SJCRH30 (cell line): ENCODE data around the gene TCF23. TPM values are rescaled to one million over a fixed set of nuclear protein-coding genes. Genes with fewer than 3 reads are reported as not detected.
A peak's percentile ranks its signal among the peaks of the same experiment; 100 is the strongest.

Experiments
- DNase-seq, 2 experiments: peaks; one replicate each; pipeline ENCODE4 v3.0.0-alpha.2; 2015 to 2020
- H3K27ac ChIP-seq: fragments of 250-450 bp; sonication (Bioruptor Pico); 2 replicates; pipeline ENCODE4 v1.5.1; 2020; ENCODE audit warnings: mild to moderate bottlenecking, moderate library complexity
- H3K27me3 ChIP-seq: fragments of 250-450 bp; sonication (Bioruptor Pico); 2 replicates; pipeline ENCODE4 v1.5.1; 2020; ENCODE audit warnings: mild to moderate bottlenecking, moderate library complexity
- H3K36me3 ChIP-seq: fragments of 250-450 bp; sonication (Bioruptor Pico); 2 replicates; pipeline ENCODE4 v1.5.1; 2020; ENCODE audit warnings: mild to moderate bottlenecking, moderate library complexity
- H3K4me1 ChIP-seq: fragments of 250-450 bp; sonication (Bioruptor Pico); 2 replicates; pipeline ENCODE4 v1.5.1; 2020; ENCODE audit warnings: mild to moderate bottlenecking, moderate library complexity
- H3K4me3 ChIP-seq: fragments of 250-450 bp; sonication (Bioruptor Pico); 2 replicates; pipeline ENCODE4 v1.5.1; 2020; ENCODE audit warnings: mild to moderate bottlenecking, moderate library complexity
- H3K9me3 ChIP-seq: fragments of 250-450 bp; sonication (Bioruptor Pico); replicated peaks from 2 replicates; pipeline ENCODE4 v1.5.1; 2020; ENCODE audit warnings: mild to moderate bottlenecking, moderate library complexity
- total RNA-seq: library from RNA; depleted of rRNA; stranded (reverse); fragments of >200 nt; shearing (Covaris generic); gene quantifications from 2 replicates; pipeline ENCODE4 v1.2.3, GENCODE V29; 2014

The TCF23 gene
- total RNA-seq, 1 experiment from 2014 or later = not detected

DNA sequence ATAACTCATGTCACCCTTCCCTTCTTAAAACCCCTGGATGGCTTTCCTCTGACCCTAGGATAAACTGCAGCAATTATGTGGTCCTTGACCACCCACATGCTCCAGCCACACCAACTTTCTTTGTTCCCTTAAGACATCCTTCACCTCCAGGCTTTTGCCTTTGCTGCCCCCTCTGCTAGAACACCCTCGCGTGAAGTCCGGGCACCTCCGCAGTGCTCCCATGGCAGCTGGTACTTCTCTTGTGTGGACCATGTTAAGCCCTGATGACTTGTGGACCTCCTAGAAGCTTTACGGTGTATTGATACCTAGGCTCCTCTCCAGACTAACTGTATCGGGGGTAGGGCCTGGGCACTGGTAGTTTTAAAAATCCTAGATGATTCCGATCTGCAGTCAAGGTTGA is 26.0 kb upstream of the TCF23 start:
- Histone ChIP-seq H3K36me3 (no peaks in the 10 kb centered on the region), H3K27me3 (peaks cover 27% of the 10 kb centered on the region), H3K4me3 (no peak overlapping the region), H3K9me3 (no peaks in the 10 kb centered on the region), H3K27ac (no peak overlapping the region), H3K4me1 (no peaks in the 10 kb centered on the region)
- no peak for DNase-seq

DNA sequence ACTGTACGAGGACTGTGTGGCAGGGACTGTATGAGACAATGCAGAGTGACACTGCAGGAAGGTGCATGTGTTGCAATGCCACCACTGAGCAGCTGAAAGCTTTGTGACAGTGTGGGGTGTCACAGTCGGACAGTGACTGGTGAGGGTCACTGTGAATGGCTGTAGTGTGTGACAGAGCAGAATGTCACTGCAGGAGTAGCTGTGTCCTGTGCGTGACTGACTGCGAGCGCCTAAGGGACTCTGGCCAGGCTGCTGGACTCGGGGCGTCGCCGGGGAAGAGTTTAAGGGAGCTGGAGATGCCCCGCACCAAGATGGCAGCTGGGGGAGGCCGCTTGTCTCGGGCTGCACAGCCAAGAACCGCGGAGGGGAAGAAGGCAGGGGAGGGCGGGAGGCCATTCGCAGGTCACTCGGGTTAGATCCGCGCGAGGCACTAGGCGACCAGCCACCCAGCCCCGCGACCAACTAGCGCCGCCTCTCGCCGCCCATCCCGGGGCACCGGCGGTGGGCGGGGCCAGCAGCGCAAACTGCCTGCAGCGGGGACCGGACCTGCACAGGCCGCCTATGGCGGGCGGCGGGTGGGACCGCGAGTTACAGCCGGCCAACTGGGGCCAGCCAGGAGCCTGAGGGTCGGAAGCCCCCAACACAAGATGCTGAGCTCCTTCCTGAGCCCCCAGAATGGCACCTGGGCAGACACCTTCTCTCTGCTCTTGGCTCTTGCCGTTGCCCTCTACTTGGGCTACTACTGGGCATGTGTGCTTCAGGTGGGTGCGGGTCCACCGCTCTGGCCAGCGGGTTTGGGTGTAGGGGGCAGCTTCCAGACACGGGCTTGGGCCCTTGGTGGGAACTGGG is 25.3 kb upstream of the TCF23 start, which contains the start of gene ABHD1:
Gene ABHD1, plus strand, starts transcription at position 514 of the 849 bp plus-strand sequence. Its CDS starts 134 bp downstream, at position 648.
- H3K4me1 ChIP-seq = no peaks in the 10 kb centered on the region
- DNase-seq = no peak

DNA sequence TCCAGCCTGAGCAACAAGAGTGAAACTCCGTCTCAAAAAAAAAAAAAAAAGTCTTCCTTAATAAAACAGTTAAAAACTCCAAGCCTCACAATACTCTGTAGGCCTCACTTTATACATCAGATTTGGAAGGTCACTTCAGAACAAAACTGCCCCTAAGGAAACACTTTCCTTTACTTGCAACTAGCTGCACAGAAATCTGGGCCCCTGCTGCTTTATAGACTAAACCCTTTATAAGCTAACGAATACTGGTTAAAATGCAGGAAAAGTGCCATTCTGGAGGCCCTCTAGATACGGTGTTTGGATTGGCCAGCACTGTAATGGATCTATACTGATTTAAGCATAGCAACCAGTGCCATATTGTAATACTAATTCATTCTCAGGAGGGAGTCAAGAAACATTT is 23.7 kb upstream of the TCF23 start:
- DNase-seq = no peak
- no peaks in the 10 kb centered on the region for H3K36me3 ChIP-seq

More for the DNA sequence above, 25.3 kb upstream of the TCF23 start, which contains the start of gene ABHD1:
- H3K9me3 ChIP-seq = no peaks in the 10 kb centered on the region
- no peaks in the 10 kb centered on the region for H3K36me3 ChIP-seq
- H3K27ac ChIP-seq = no peak within 1 kb of the TSS
- H3K4me3 ChIP-seq = peak within 1 kb of the TSS; percentile 52
- H3K27me3 ChIP-seq = peaks cover 22% of the 10 kb centered on the region

DNA sequence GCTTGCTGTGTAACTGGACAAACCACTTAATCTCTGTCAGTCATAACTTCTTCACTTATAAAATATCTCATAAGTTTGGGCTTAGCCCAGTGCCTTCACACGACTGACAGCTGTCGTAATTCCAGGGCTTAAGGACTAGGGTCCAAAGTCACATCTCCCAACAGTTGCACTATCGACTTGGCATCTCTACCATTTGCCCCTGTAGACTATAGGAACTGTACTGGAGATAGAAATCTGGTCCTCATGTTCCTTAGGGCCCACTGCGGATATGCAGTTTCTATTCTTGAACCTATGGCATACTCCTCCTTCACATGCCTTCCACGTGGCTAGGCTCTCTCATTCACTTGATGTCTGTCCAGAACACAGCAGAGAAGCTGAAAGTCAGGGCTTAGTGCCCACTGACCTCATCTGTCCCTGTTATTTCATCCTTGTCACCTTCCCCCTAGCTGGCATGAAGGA is 22.5 kb upstream of the TCF23 start:
- H3K4me1 ChIP-seq = no peaks in the 10 kb centered on the region
- no peak for DNase-seq
- H3K4me3 ChIP-seq = no peak overlapping the region
- H3K9me3 ChIP-seq = no peaks in the 10 kb centered on the region
- peaks cover 4% of the 10 kb centered on the region; the same call in 1 of the 2 replicates for H3K36me3 ChIP-seq
- H3K27ac ChIP-seq = no peak overlapping the region
- H3K27me3 ChIP-seq = peaks cover 9% of the 10 kb centered on the region

More for the DNA sequence above, 23.7 kb upstream of the TCF23 start:
- H3K4me3 ChIP-seq = no peak overlapping the region
- no peaks in the 10 kb centered on the region for H3K4me1 ChIP-seq
- H3K27me3 ChIP-seq = peaks cover 20% of the 10 kb centered on the region
- H3K9me3 ChIP-seq = no peaks in the 10 kb centered on the region
- no peak overlapping the region for H3K27ac ChIP-seq

- Histone ChIP-seq H3K27me3 (no peaks in the 10 kb centered on the region; the same call in 1 of the 2 replicates), H3K4me3 (no peak overlapping the region), H3K4me1 (peaks cover 1% of the 10 kb centered on the region; the same call in 1 of the 2 replicates), H3K27ac (no peak overlapping the region), H3K9me3 (no peaks in the 10 kb centered on the region), H3K36me3 (peaks cover 6% of the 10 kb centered on the region; the same call in 1 of the 2 replicates)
- DNase-seq = no peak
Observed at GRCh38 chr2:27127883-27128667, 20.7 kb upstream of the TCF23 start.

GRCh38 chr2:27128668-27129571 is 19.9 kb upstream of the TCF23 start:
- no peaks in the 10 kb centered on the region; the same call in 1 of the 2 replicates for H3K27me3 ChIP-seq
- no peak for DNase-seq
- no peaks in the 10 kb centered on the region for H3K9me3 ChIP-seq
- H3K36me3 ChIP-seq = peaks cover 6% of the 10 kb centered on the region; the same call in 1 of the 2 replicates
- H3K4me3 ChIP-seq = no peak overlapping the region
- H3K4me1 ChIP-seq = peaks cover 6% of the 10 kb centered on the region; the same call in 1 of the 2 replicates
- no peak overlapping the region for H3K27ac ChIP-seq

- Histone ChIP-seq H3K4me3 (no peak overlapping the region), H3K4me1 (peaks cover 6% of the 10 kb centered on the region; the same call in 1 of the 2 replicates), H3K36me3 (peaks cover 6% of the 10 kb centered on the region; the same call in 1 of the 2 replicates), H3K9me3 (no peaks in the 10 kb centered on the region), H3K27me3 (no peaks in the 10 kb centered on the region; the same call in 1 of the 2 replicates), H3K27ac (no peak overlapping the region)
- DNase-seq = no peak
Observed at GRCh38 chr2:27130396-27130795, 18.4 kb upstream of the TCF23 start.

- Histone ChIP-seq H3K9me3 (no peaks in the 10 kb centered on the region), H3K4me3 (no peak overlapping the region), H3K36me3 (peaks cover 6% of the 10 kb centered on the region; the same call in 1 of the 2 replicates), H3K27ac (no peak overlapping the region), H3K4me1 (peaks cover 6% of the 10 kb centered on the region; the same call in 1 of the 2 replicates), H3K27me3 (no peaks in the 10 kb centered on the region)
- DNase-seq = no peak
Observed at GRCh38 chr2:27131429-27131828, 17.4 kb upstream of the TCF23 start.

- Histone ChIP-seq H3K4me1 (peaks cover 6% of the 10 kb centered on the region; the same call in 1 of the 2 replicates), H3K27me3 (0 out of 2 replicates have a peak, but pooled peaks cover 3% of the 10 kb centered on the region), H3K27ac (no peak overlapping the region), H3K4me3 (peak overlapping the region; percentile 88), H3K9me3 (no peaks in the 10 kb centered on the region), H3K36me3 (peaks cover 6% of the 10 kb centered on the region; the same call in 1 of the 2 replicates)
- no peak for DNase-seq
Observed at GRCh38 chr2:27133195-27133875, 15.5 kb upstream of the TCF23 start.

DNA sequence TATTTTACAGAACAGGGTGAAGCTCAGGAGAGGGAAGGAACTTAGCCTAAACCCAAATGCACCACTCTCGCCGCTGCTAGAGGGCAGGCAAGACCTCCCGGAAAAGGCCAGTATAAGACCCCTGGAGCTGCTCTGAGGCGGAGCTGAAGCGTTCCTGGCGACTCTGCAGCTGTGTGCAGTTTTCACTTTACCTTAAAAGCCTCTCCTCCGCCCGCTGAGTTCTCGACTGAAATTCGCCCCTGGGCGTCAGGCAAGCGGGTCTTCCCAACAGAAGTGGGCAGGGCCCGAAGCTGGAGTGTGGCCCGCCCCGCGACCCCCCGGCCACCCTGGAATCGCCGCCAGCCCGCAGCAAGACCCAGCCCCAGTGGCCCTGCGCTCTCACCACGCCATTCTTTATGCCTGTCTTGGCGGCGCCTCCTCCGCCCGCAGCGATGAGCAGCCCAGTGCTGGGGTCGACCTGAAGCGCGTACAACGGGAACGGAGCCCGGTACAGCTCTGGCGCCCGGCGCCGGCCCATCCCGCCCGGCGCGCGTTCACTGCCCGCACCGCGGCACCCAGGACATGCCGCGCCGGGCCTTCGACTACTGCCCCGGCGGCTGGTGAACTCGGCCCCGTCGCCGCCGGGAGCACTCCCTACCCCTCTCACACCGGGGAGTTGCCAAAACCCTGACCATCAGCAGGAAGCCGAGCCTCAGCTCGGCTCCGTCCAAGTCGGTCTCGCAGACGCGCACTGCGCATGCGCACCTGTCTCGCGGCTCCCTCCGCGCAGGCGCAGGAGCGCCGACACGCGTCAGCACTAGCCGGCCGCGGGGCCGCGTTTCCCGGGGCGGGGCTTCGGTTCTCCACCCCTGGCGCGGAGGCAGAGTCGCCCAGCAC is 14.7 kb upstream of the TCF23 start, which contains the start of gene PREB:
Gene PREB, minus strand, starts transcription at position 732 of the 876 bp plus-strand sequence. Its CDS starts 215 bp downstream, at position 517.
- peak; percentile 99 for DNase-seq
- peaks cover 6% of the 10 kb centered on the region; the same call in 1 of the 2 replicates for H3K4me1 ChIP-seq
- H3K36me3 ChIP-seq = peaks cover 6% of the 10 kb centered on the region; the same call in 1 of the 2 replicates
- H3K4me3 ChIP-seq = peak within 1 kb of the TSS; percentile 88
- no peaks in the 10 kb centered on the region for H3K9me3 ChIP-seq
- H3K27ac ChIP-seq = peak within 1 kb of the TSS; percentile 21; the same call in 1 of the 2 replicates
- H3K27me3 ChIP-seq = 0 out of 2 replicates have a peak, but pooled peaks cover 6% of the 10 kb centered on the region

- H3K27me3 ChIP-seq = peaks cover 6% of the 10 kb centered on the region; the same call in 1 of the 2 replicates
- H3K4me1 ChIP-seq = peaks cover 6% of the 10 kb centered on the region; the same call in 1 of the 2 replicates
- no peak for DNase-seq
- no peak overlapping the region for H3K27ac ChIP-seq
- H3K9me3 ChIP-seq = no peaks in the 10 kb centered on the region
- H3K36me3 ChIP-seq = peaks cover 6% of the 10 kb centered on the region; the same call in 1 of the 2 replicates
- peak overlapping the region; percentile 88 for H3K4me3 ChIP-seq
Observed at GRCh38 chr2:27134781-27135477, 13.9 kb upstream of the TCF23 start.
